Activated CD8-positive, alpha-beta memory T cell treated with anti-CD3 and anti-CD28 coated beads for 36 hours (primary cell): ENCODE results near the gene HOXB7. TPM values are rescaled to one million over a fixed set of nuclear protein-coding genes. Genes with fewer than 3 reads are reported as not detected.

ENCODE experiments used
- CTCF ChIA-PET: fragments of 350-600 bp; sonication (Branson Sonifier 250); formaldehyde crosslinking; loops from one replicate; lab custom pipeline; 2021; ENCODE audit warnings: antibody characterized with exemption; lab: Charles Lee
- POLR2A ChIA-PET: fragments of 350-600 bp; sonication (Branson Sonifier 250); formaldehyde crosslinking; loops from one replicate; lab custom pipeline; 2021; ENCODE audit warnings: antibody characterized with exemption; lab: Charles Lee
- total RNA-seq, 2 experiments: library from RNA; stranded (reverse); gene quantifications; one replicate each; pipeline ENCODE4 v1.2.3, GENCODE V29; 2021

The HOXB7 gene
- total RNA-seq, 2 experiments from 2014 or later: 0.59 to 0.73 TPM

GRCh38 chr17:48626245-48627117, 15.7 kb upstream of the HOXB7 start, which contains the start of gene HOXB9:
Gene HOXB9, minus strand, starts transcription at chr17:48626358. Its CDS starts 89 bp downstream, at chr17:48626269.
- ChIA-PET POLR2A (interaction anchor here (0.5 to 2.2 kb wide), 3 partner anchors 13 to 188 kb away, joined by 4 to 7 read pairs (median 4); no protein-coding TSS in a partner anchor), CTCF (interaction anchor here (0.9 to 4.1 kb wide), 10 partner anchors 10 to 49 kb away, joined by 3 to 25 read pairs (median 3); partner anchors contain the start of genes HOXB5 and HOXB8)

- ChIA-PET POLR2A (interaction anchor here (0.5 to 2.2 kb wide), 4 partner anchors 12 to 189 kb away, joined by 3 to 7 read pairs (median 4); no protein-coding TSS in a partner anchor), CTCF (interaction anchor here (0.8 to 4.1 kb wide), 9 partner anchors 10 to 48 kb away, joined by 3 to 25 read pairs (median 3); partner anchors contain the start of genes HOXB5 and HOXB8)
These were observed 14.9 kb upstream of the HOXB7 start for GRCh38 chr17:48625495-48626244.

- POLR2A ChIA-PET: interaction anchor here (1.0 to 2.2 kb wide), 3 partner anchors 11 to 32 kb away, joined by 3 to 7 read pairs (median 4); no protein-coding TSS in a partner anchor
These were observed 14.0 kb upstream of the HOXB7 start for GRCh38 chr17:48624544-48625494.

GRCh38 chr17:48624118-48624517, 13.3 kb upstream of the HOXB7 start:
- POLR2A ChIA-PET: no interaction called here
- CTCF ChIA-PET: interaction anchor here (1.2 to 2.1 kb wide), 2 partner anchors 11 to 12 kb away, joined by 3 to 9 read pairs; no protein-coding TSS in a partner anchor

More at GRCh38 chr17:48624544-48625494, 14.0 kb upstream of the HOXB7 start:
- CTCF ChIA-PET: interaction anchor here (0.8 to 4.1 kb wide), 6 partner anchors 10 to 32 kb away, joined by 3 to 25 read pairs (median 4); partner anchors contain the start of genes HOXB5 and HOXB8

- ChIA-PET POLR2A (no interaction called here), CTCF (interaction anchor here (1.2 to 2.1 kb wide), 2 partner anchors 11 to 13 kb away, joined by 3 to 9 read pairs; no protein-coding TSS in a partner anchor)
These were observed 12.8 kb upstream of the HOXB7 start for GRCh38 chr17:48623583-48623982.

GRCh38 chr17:48622857-48623256, 12.0 kb upstream of the HOXB7 start:
- ChIA-PET POLR2A (no interaction called here), CTCF (interaction anchor here (2.1 kb wide), 1 partner anchor 14 kb away, joined by 9 read pairs; no protein-coding TSS in a partner anchor)

- POLR2A ChIA-PET: no interaction called here
These were observed 10.9 kb upstream of the HOXB7 start for GRCh38 chr17:48621410-48622392.

GRCh38 chr17:48620461-48621139, 9.8 kb upstream of the HOXB7 start:
- ChIA-PET CTCF (interaction anchor here (0.6 to 2.0 kb wide), 4 partner anchors 12 to 1560 kb away, joined by 3 to 8 read pairs (median 4); partner anchors contain the start of gene HOXB5), POLR2A (no interaction called here)

More at GRCh38 chr17:48621410-48622392, 10.9 kb upstream of the HOXB7 start:
- CTCF ChIA-PET: interaction anchor here (0.6 to 2.0 kb wide), 3 partner anchors 11 to 1559 kb away, joined by 3 to 8 read pairs (median 4); no protein-coding TSS in a partner anchor

- CTCF ChIA-PET: interaction anchor here (1.1 to 1.4 kb wide), 2 partner anchors 12 to 27 kb away, joined by 3 to 4 read pairs; partner anchors contain the start of gene HOXB5
- POLR2A ChIA-PET: no interaction called here
These were observed 9.1 kb upstream of the HOXB7 start for GRCh38 chr17:48619826-48620449.

GRCh38 chr17:48618256-48618896, 7.6 kb upstream of the HOXB7 start:
- POLR2A ChIA-PET: interaction anchor here (0.6 kb wide), 1 partner anchor 122 kb away, joined by 4 read pairs; no protein-coding TSS in a partner anchor
- CTCF ChIA-PET: interaction anchor here (0.6 to 2.3 kb wide), 22 partner anchors 9 to 554 kb away, joined by 3 to 14 read pairs (median 4); partner anchors contain the start of genes HOXB5 and HOXB7

- ChIA-PET CTCF (interaction anchor here (0.7 to 2.3 kb wide), 18 partner anchors 8 to 538 kb away, joined by 3 to 14 read pairs (median 5); partner anchors contain the start of genes HOXB5 and HOXB7), POLR2A (interaction anchor here (0.6 kb wide), 1 partner anchor 123 kb away, joined by 4 read pairs; no protein-coding TSS in a partner anchor)
These were observed 6.8 kb upstream of the HOXB7 start for GRCh38 chr17:48617471-48618255.

GRCh38 chr17:48616717-48617470, 6.1 kb upstream of the HOXB7 start:
- ChIA-PET CTCF (interaction anchor here (1.0 to 2.3 kb wide), 7 partner anchors 7 to 354 kb away, joined by 3 to 14 read pairs (median 5); partner anchors contain the start of genes HOXB5, HOXB7 and HOXB9), POLR2A (no interaction called here)
